Transverse colon (tissue), 4 donors: Measurements from ENCODE around the gene OR10A4. TPM values are rescaled to one million over a fixed set of nuclear protein-coding genes. Genes with fewer than 3 reads are reported as not detected.

Experiments
- DNase-seq: peaks from one replicate; pipeline ENCODE4 v3.0.0-alpha.2; 2019
- H3K27ac ChIP-seq, 4 donors: fragments of 200-600 bp; sonication (generic); 2 replicates each; pipeline ENCODE4 v1.5.1; 2016 to 2018; ENCODE audit warnings: inconsistent platforms in 4 of 4
- H3K27me3 ChIP-seq: fragments of 200-600 bp; sonication (generic); 2 replicates; pipeline ENCODE4 v1.5.1; 2017; ENCODE audit warnings: inconsistent platforms
- H3K36me3 ChIP-seq, 4 donors: fragments of 200-600 bp; sonication (generic); 2 replicates each; pipeline ENCODE4 v1.5.1; 2017 to 2019; ENCODE audit warnings: inconsistent platforms in 4 of 4
- H3K4me1 ChIP-seq, 4 donors: fragments of 200-600 bp; sonication (generic); 2 replicates each; pipeline ENCODE4 v1.5.1; 2017 to 2020; ENCODE audit warnings: inconsistent platforms in 4 of 4
- H3K4me3 ChIP-seq, 4 donors: fragments of 200-600 bp; sonication (generic); 1 replicate in 1 of 4; 2 replicates in 3 of 4; pipeline versions ENCODE4 v1.5.1 to v1.6.1; 2017 to 2019; ENCODE audit warnings: inconsistent platforms in 4 of 4
- H3K9me3 ChIP-seq, 2 donors: fragments of 200-600 bp; sonication (generic); 2 replicates each; pipeline ENCODE4 v1.5.1; 2017 to 2019; ENCODE audit warnings: inconsistent platforms in 2 of 2
- EP300 ChIP-seq: sonication (generic); formaldehyde crosslinking; IDR thresholded peaks from one replicate; pipeline ENCODE4 v1.6.1; 2017; ENCODE audit warnings: antibody characterized with exemption, low read depth
- POLR2A ChIP-seq: fragments of 450-650 bp; IDR thresholded peaks from one replicate; pipeline ENCODE4 v1.6.1; 2016; ENCODE audit warnings: antibody characterized with exemption, mild to moderate bottlenecking, moderate library complexity
- POLR2AphosphoS5 ChIP-seq, 3 donors: sonication (generic); formaldehyde crosslinking; IDR thresholded peaks; one replicate each; pipeline ENCODE4 v1.6.1; 2016; ENCODE audit warnings: antibody characterized with exemption in 3 of 3
- WGBS, 2 donors: methylation state at CpG; one replicate each; pipeline ENCODE4 v1.1.5; 2018; ENCODE audit warnings: low coverage in 1 of 2; 5-methylcytosine and 5-hydroxymethylcytosine counted together
- in situ Hi-C, 4 donors: fragments of 200-750 bp; cut with MboI; loops; one replicate each; pipeline versions ENCODE4 v1.15.0 to v1.15.1; 2017; ENCODE audit warnings: low sequenced_read_pairs in 3 of 4, low pct_ligation_motif_present in 1 of 4, low pct_unique_long_range_greater_than_20kb in 1 of 4
- intact Hi-C: fragments of 100-400 bp; cut with DNase I; formaldehyde crosslinking; loops from one replicate; pipeline ENCODE4 v1.15.1; 2023; ENCODE audit warnings: low total_unique reads
- total RNA-seq, 4 donors: library from RNA; depleted of rRNA; stranded (reverse); fragments of >200 nt; gene quantifications; one replicate each; pipeline ENCODE4 v1.1.0, GENCODE V29; 2016
- TF ChIP-seq, protein P1 (sequence below), 5 experiments: fragments of 200-600 bp in 3 of 5; fragments of 450-650 bp in 2 of 5; sonication (generic) in 3 of 5; IDR thresholded peaks; 1 replicate in 2 of 5; 2 replicates in 3 of 5; pipeline ENCODE4 v1.5.1; 2016 to 2017; ENCODE audit warnings: antibody characterized with exemption in 5 of 5, inconsistent platforms in 3 of 5, mild to moderate bottlenecking in 2 of 5, moderate library complexity in 1 of 5

OR10A4 gene
- total RNA-seq, 4 donors from 2014 or later = not detected

DNA sequence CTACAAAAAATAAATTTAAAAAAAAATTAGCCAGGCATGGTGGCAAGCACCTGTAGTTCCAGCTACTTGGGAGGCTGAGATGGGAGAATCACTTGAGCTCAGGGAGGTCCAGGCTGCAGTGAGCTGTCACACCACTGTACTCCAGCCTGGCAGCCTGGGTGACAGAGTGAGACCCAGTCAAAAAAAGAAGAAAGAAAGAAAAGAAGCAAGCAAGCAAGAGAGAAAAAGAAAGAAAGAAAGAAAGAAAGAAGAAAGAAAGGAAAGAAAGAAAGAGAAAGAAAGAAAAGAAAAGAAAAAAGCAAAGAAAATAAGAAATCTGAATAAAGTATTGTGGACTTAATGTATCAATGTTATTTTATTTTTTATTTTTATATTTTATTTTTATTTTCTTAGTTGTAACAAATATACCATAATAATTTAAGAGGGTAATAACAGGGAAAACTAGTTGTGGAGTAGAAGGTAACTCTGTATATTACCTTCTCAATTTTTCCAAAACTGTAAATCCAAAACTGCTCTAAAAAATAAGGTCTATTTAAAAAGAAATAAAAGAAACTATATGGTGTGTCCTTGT is 48.7 kb downstream of the OR10A4 start:
- Histone ChIP-seq H3K36me3 (no peaks in the 10 kb centered on the region), H3K27me3 (no peaks in the 10 kb centered on the region), H3K27ac (no peak overlapping the region), H3K4me1 (peaks cover 4 to 9% (median 7%) of the 10 kb centered on the region in 4 donors), H3K4me3 (no peak overlapping the region), H3K9me3 (no peaks in the 10 kb centered on the region)
- intact Hi-C loops (no loop called here), in situ Hi-C loops (no loop called here)
- TF ChIP-seq EP300 (no peak), POLR2A (no peak), POLR2AphosphoS5 (IDR thresholded peaks at IDR 0.05) (no peak)
- TF ChIP-seq, protein P1, sequence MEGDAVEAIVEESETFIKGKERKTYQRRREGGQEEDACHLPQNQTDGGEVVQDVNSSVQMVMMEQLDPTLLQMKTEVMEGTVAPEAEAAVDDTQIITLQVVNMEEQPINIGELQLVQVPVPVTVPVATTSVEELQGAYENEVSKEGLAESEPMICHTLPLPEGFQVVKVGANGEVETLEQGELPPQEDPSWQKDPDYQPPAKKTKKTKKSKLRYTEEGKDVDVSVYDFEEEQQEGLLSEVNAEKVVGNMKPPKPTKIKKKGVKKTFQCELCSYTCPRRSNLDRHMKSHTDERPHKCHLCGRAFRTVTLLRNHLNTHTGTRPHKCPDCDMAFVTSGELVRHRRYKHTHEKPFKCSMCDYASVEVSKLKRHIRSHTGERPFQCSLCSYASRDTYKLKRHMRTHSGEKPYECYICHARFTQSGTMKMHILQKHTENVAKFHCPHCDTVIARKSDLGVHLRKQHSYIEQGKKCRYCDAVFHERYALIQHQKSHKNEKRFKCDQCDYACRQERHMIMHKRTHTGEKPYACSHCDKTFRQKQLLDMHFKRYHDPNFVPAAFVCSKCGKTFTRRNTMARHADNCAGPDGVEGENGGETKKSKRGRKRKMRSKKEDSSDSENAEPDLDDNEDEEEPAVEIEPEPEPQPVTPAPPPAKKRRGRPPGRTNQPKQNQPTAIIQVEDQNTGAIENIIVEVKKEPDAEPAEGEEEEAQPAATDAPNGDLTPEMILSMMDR (IDR thresholded peaks at IDR 0.05) = no peak
- no peak for DNase-seq

DNA sequence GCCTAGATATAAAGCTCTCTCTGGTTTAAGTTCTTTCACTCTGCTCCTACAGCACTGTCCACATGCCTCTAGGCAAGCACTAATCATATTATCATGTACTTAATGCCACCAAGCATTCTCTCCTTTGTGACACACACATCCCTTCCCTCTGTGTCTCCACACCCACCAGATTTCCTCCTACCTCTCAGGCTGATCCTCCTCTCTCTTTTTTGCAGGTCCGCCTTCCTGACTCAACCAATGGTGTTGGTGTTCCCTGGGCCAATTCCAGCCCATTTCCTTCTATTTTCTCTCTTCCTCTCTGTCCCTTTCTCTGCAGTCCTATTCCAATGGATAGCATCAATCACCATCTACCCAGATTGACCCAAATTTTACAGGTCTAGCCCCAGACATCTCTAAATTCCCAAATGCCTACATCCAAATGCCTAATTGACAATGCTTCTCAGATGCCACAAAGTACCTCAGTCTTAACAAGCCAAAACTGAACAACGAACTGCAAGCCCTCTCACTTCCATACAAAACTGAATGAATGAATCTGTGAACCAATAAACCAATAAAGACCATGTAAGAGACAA is 49.3 kb downstream of the OR10A4 start:
- no peak for DNase-seq
- Histone ChIP-seq H3K36me3 (no peaks in the 10 kb centered on the region), H3K27me3 (no peaks in the 10 kb centered on the region), H3K27ac (peak overlapping the region; percentile 74 to 84 (median 82)), H3K4me1 (peaks cover 4 to 9% (median 7%) of the 10 kb centered on the region in 4 donors), H3K9me3 (no peaks in the 10 kb centered on the region), H3K4me3 (peak overlapping the region in 3 of 4 donors; percentile 51 to 70 (median 64))
- intact Hi-C loops (no loop called here), in situ Hi-C loops (no loop called here)
- TF ChIP-seq, protein P1 (IDR thresholded peaks at IDR 0.05) = no peak
- TF ChIP-seq POLR2A (no peak), POLR2AphosphoS5 (IDR thresholded peaks at IDR 0.05) (no peak), EP300 (no peak)
- WGBS, 2 donors = 46 to 100% methylated on average over 1 to 2 of the region's 2 CpGs

DNA sequence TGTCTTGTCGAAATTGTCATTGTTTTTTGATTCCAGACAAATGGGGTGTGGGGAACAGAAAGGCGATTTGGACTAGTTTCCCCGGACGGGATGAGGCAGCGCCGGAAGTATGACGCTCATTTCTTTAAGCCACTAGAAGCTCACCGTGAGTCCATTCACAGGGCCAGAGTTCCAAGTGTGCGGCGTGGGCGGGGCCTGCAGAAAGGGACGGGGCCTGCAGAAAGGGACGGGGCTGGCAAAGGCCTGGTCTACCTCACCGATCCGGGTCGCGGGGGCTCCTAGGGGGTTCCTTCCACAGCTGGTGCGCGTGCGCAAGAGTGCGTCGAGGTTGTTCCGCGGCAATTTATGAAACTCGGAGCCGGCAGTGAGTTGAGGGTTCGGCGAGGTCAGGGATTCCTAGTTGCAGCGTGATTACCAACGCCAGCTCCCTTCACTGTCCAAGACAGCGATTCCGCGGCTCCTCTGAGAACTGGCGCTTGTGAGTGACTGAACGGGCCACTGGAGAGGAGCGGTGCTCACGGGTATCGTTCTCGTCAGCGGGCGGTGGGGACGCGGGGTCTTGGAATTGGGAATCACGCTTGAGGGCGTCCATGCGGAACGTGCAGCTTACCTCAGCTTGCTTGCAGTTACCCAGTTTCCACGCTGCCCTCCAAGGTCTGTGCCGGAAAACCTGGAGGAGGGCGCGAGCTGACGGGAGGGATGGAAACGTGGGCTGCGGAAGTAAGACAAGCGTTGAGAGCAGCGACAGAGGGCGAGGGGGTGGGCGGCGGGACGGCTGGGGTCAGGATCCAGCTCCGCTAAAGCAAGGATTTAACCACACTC is 50.0 kb downstream of the OR10A4 start, which contains the start of gene ZNF215:
ZNF215 (plus strand) TSS at position 219 of the 822 bp plus-strand sequence. CDS start 5,847 bp downstream, outside the sequence.
- Histone ChIP-seq H3K9me3 (no peaks in the 10 kb centered on the region), H3K27ac (peak within 1 kb of the TSS; percentile 74 to 84 (median 82)), H3K4me3 (peak within 1 kb of the TSS; percentile 51 to 70 (median 67)), H3K4me1 (peaks cover 4 to 9% (median 7%) of the 10 kb centered on the region in 4 donors), H3K27me3 (no peaks in the 10 kb centered on the region), H3K36me3 (no peaks in the 10 kb centered on the region)
- in situ Hi-C loops = no loop called here
- intact Hi-C loops = no loop called here
- DNase-seq = peak; percentile 89
- TF ChIP-seq POLR2A (no peak), POLR2AphosphoS5 (IDR thresholded peaks at IDR 0.05) (peak in 1 of 3 donors; percentile 9)
- WGBS, 2 donors = 1% methylated on average over 48 of the region's 61 CpGs; no CpG with 5 or more reads in 1 of the 2 donors

DNA sequence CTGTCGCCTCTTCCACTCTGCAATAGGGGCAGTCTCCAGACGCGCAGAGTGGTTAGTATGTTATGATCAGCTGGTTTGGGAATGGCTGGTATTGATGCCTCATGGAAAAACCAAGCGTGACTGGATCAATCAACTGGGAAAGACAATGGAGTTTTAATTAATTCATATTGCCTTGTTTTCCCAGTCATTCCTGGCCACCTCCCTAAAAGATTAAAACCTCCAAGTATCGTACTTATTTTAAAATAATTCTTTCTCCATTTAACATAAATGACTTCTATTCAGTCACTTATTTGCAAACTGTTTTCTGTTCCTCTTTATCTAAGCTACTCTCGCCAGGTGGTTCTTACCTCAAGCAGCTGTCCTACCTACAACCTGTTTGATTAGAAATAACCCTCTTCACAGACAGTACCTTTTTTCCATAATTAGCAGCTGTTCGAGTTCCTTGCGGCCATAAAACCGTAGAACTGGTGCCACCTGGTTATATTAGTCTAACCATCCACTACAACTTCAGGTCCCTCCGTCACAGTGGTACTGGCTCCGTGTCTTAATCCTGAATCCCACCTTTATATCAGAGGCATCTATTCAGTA is 50.7 kb downstream of the OR10A4 start:
- Histone ChIP-seq H3K9me3 (no peaks in the 10 kb centered on the region), H3K4me3 (peak overlapping the region; percentile 51 to 70 (median 67)), H3K27ac (peak overlapping the region; percentile 74 to 84 (median 82)), H3K27me3 (no peaks in the 10 kb centered on the region), H3K36me3 (no peaks in the 10 kb centered on the region), H3K4me1 (peaks cover 4 to 9% (median 7%) of the 10 kb centered on the region in 4 donors)
- intact Hi-C loops = no loop called here
- TF ChIP-seq, protein P1 (IDR thresholded peaks at IDR 0.05) = no peak
- peak in 1 of 3 donors; percentile 8 for TF ChIP-seq POLR2AphosphoS5 (IDR thresholded peaks at IDR 0.05)
- WGBS, 2 donors = 4 to 16% methylated on average over 8 to 11 of the region's 11 CpGs
- in situ Hi-C loops = no loop called here
- DNase-seq = peak; percentile 33

Other genes starting within 250 kb of the OR10A4 start
- gene DCHS1, start 220.8 kb upstream of the OR10A4 start, total RNA-seq = 10 to 100 TPM in 3 of 4 donors, 1 to 10 TPM in 1; 5.5 to 17.7 (median 14.0) TPM
- gene MRPL17, start 193.3 kb upstream of the OR10A4 start, total RNA-seq = 10 to 100 TPM in 3 of 4 donors, 1 to 10 TPM in 1; 9.3 to 62.9 (median 14.2) TPM
- gene OR2AG2, start 104.6 kb upstream of the OR10A4 start, total RNA-seq = 10 to 100 TPM in 1 of 4 donors, under 1 TPM in 3; 0.14 to 17.2 (median 0.79) TPM
- gene OR2AG1, start 93.6 kb upstream of the OR10A4 start, total RNA-seq = not detected
- gene OR6A2, start 76.9 kb upstream of the OR10A4 start, total RNA-seq = 1 to 10 TPM in 1 of 4 donors, under 1 TPM in 1, not detected in 2; 0.27 to 1.3 TPM
- gene OR10A5, start 30.9 kb upstream of the OR10A4 start, total RNA-seq = not detected
- gene OR10A2, start 13.6 kb upstream of the OR10A4 start, total RNA-seq = not detected
- 1 to 10 TPM in 1 of 4 donors, under 1 TPM in 1, not detected in 2; 0.64 to 1.4 TPM for gene OR2D2, start 15.9 kb downstream of the OR10A4 start, total RNA-seq
- gene OR2D3, start 44.4 kb downstream of the OR10A4 start, total RNA-seq = not detected
- gene ZNF215, start 49.8 kb downstream of the OR10A4 start, total RNA-seq = 10 to 100 TPM in 1 of 4 donors, 1 to 10 TPM in 3; 1.1 to 10.6 (median 3.1) TPM
- gene ZNF214, start 143.7 kb downstream of the OR10A4 start, total RNA-seq = 1 to 10 TPM in 2 of 4 donors, under 1 TPM in 1, not detected in 1; 0.60 to 2.4 (median 1.1) TPM
- gene NLRP14, start 143.9 kb downstream of the OR10A4 start, total RNA-seq = under 1 TPM in 2 of 4 donors, not detected in 2; 0.41 to 0.48 TPM
- gene RBMXL2, start 212.4 kb downstream of the OR10A4 start, total RNA-seq = 1 to 10 TPM in 1 of 4 donors, under 1 TPM in 1, not detected in 2; 0.79 to 1.2 TPM